Mesenchymal stem cell (in vitro differentiated cells and primary cell): ENCODE results near the gene CLEC3B.

Experiments used
- DNase-seq: peaks from one replicate; pipeline ENCODE4 v3.0.0-alpha.2; 2013
- H2AFZ ChIP-seq: one replicate; pipeline ENCODE4 v1.6.1; 2013; ENCODE audit warnings: low read depth, mild to moderate bottlenecking, control low read depth, inconsistent platforms, low read length, moderate library complexity
- H2AK5ac ChIP-seq: 2 replicates; pipeline ENCODE4 v1.6.1; 2013; ENCODE audit warnings: low read length, moderate library complexity, mild to moderate bottlenecking, inconsistent platforms; ENCODE audit not compliant: severe bottlenecking
- H2BK120ac ChIP-seq: one replicate; pipeline ENCODE4 v1.6.1; 2013; ENCODE audit warnings: low read depth, mild to moderate bottlenecking, inconsistent platforms, low read length, moderate library complexity
- H2BK12ac ChIP-seq, 2 experiments: one replicate each; pipeline ENCODE4 v1.6.1; 2013; ENCODE audit warnings: inconsistent platforms in 2 of 2, low read length in 2 of 2, mild to moderate bottlenecking in 2 of 2, moderate library complexity in 2 of 2, control low read depth in 1 of 2
- H2BK15ac ChIP-seq: one replicate; pipeline ENCODE4 v1.6.1; 2013; ENCODE audit warnings: mild to moderate bottlenecking, low read depth, inconsistent platforms; ENCODE audit not compliant: poor library complexity, severe bottlenecking
- H2BK5ac ChIP-seq: 2 replicates; pipeline ENCODE4 v1.6.1; 2013; ENCODE audit warnings: low read depth, mild to moderate bottlenecking, low read length, control low read depth, inconsistent platforms; ENCODE audit not compliant: poor library complexity, severe bottlenecking
- H3K14ac ChIP-seq, 2 experiments: one replicate each; pipeline ENCODE4 v1.6.1; 2013; ENCODE audit warnings: inconsistent platforms in 2 of 2, low read length in 2 of 2, control low read depth in 1 of 2, mild to moderate bottlenecking in 1 of 2, moderate library complexity in 1 of 2
- H3K18ac ChIP-seq, 2 experiments: one replicate each; pipeline ENCODE4 v1.6.1; 2013; ENCODE audit warnings: inconsistent platforms in 2 of 2, low read length in 2 of 2, control low read depth in 1 of 2, low read depth in 1 of 2, mild to moderate bottlenecking in 1 of 2
- H3K23ac ChIP-seq, 2 experiments: one replicate each; pipeline ENCODE4 v1.6.1; 2013; ENCODE audit warnings: inconsistent platforms in 2 of 2, low read length in 2 of 2, mild to moderate bottlenecking in 2 of 2, moderate library complexity in 2 of 2, control low read depth in 1 of 2
- H3K27ac ChIP-seq: 2 replicates; pipeline ENCODE4 v1.5.1; 2013; ENCODE audit warnings: mild to moderate bottlenecking, moderate library complexity, low read length, control low read depth, inconsistent platforms; ENCODE audit not compliant: poor library complexity, severe bottlenecking
- H3K27me3 ChIP-seq, 2 experiments: 2 replicates each; pipeline versions ENCODE4 v1.6.1 to v1.7.0; 2013; ENCODE audit warnings: low read length in 2 of 2, mild to moderate bottlenecking in 2 of 2, moderate library complexity in 2 of 2, control low read depth in 1 of 2, inconsistent platforms in 1 of 2; ENCODE audit not compliant: control insufficient read depth in 1 of 2, insufficient read depth in 1 of 2
- H3K36me3 ChIP-seq, 2 experiments: 2 replicates each; pipeline versions ENCODE4 v1.6.1 to v1.7.0; 2013; ENCODE audit warnings: low read length in 2 of 2, control low read depth in 1 of 2, inconsistent platforms in 1 of 2, low read depth in 1 of 2, mild to moderate bottlenecking in 1 of 2; ENCODE audit not compliant: insufficient read depth in 2 of 2, control insufficient read depth in 1 of 2
- H3K4ac ChIP-seq, 2 experiments: one replicate each; pipeline ENCODE4 v1.6.1; 2013; ENCODE audit warnings: inconsistent platforms in 2 of 2, low read length in 2 of 2, mild to moderate bottlenecking in 2 of 2, moderate library complexity in 2 of 2, control low read depth in 1 of 2, low read depth in 1 of 2
- H3K4me1 ChIP-seq: 2 replicates; pipeline ENCODE4 v1.6.1; 2013; ENCODE audit warnings: low read depth, low read length, control low read depth; ENCODE audit not compliant: control insufficient read depth, insufficient read depth
- H3K4me2 ChIP-seq: 2 replicates; pipeline ENCODE4 v1.6.1; 2013; ENCODE audit warnings: low read length, mild to moderate bottlenecking, inconsistent platforms; ENCODE audit not compliant: poor library complexity, severe bottlenecking
- H3K4me3 ChIP-seq, 2 experiments: 2 replicates each; pipeline versions ENCODE4 v1.5.1 to v1.7.0; 2013; ENCODE audit warnings: low read length in 2 of 2, mild to moderate bottlenecking in 2 of 2, control low read depth in 1 of 2, low read depth in 1 of 2; ENCODE audit not compliant: insufficient read depth in 1 of 2
- H3K79me1 ChIP-seq: replicated peaks from 2 replicates; pipeline ENCODE4 v1.6.1; 2013; ENCODE audit warnings: mild to moderate bottlenecking, control low read depth, low read length, inconsistent platforms; ENCODE audit not compliant: poor library complexity, severe bottlenecking
- H3K9ac ChIP-seq: 2 replicates; pipeline ENCODE4 v1.7.0; 2013; ENCODE audit warnings: mild to moderate bottlenecking, low read length, moderate library complexity
- H3K9me3 ChIP-seq: 2 replicates; pipeline ENCODE4 v1.7.0; 2013; ENCODE audit warnings: mild to moderate bottlenecking, low read length; ENCODE audit not compliant: control insufficient read depth
- H4K8ac ChIP-seq: one replicate; pipeline ENCODE4 v1.6.1; 2013; ENCODE audit warnings: inconsistent platforms, mild to moderate bottlenecking, low read length, moderate library complexity
- H4K91ac ChIP-seq: one replicate; pipeline ENCODE4 v1.6.1; 2013; ENCODE audit warnings: mild to moderate bottlenecking, low read length, inconsistent platforms
- WGBS: methylation state at CpG from one replicate; pipeline ENCODE4 v1.1.7; 2013; ENCODE audit warnings: mixed read lengths; 5-methylcytosine and 5-hydroxymethylcytosine counted together

Gene CLEC3B

DNA sequence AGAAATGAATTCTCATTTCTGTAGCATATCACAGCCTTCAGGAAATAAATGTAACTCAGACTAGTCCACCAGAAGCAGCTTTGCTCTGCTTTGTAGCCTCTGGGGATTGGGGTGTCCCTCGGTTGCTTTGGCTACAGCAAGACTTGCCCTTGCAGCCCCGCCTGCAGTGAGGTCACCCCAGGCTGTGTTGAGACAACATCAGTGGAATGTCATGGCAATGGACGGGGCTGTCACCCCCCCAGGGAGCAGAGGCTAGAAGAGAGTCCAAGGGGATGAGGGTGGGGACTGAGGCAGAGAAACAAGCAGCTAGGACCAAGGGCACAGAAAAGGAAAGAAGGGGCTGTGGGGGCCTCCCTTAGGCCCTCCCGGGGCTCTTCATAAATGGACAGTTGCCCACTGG, 854 bp downstream of the CLEC3B start:
- Histone ChIP-seq H3K27ac (no peak overlapping the region), H3K4ac (no peak overlapping the region)
- WGBS = 61% methylated on average over 4 of the region's 4 CpGs

DNA sequence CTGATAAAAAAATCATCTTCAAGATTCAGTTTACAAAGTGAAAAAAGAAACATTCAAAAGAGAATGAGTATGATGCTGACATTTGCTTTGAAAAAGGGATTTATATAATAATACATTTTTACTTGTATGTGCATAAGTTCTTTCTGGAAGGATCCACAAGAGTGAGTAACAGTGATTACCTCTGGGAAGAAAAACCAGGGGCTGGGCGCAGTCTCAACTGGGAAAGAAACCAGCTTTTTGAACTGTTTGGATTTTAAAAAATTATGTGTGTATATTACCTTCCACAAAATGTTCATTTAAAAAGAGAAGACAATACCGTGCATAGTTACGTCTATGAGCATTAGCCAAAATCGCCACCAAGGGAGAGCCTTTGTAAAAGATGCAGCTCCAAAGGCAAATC, 1.3 kb downstream of the CLEC3B start:
- peaks cover 29% of the 10 kb centered on the region for H3K4me1 ChIP-seq
- no peak overlapping the region for H3K4me2 ChIP-seq
- H3K36me3 ChIP-seq = peaks cover 0 to 4% of the 10 kb centered on the region in 2 experiments
- no peak overlapping the region for H3K18ac ChIP-seq
- no peak overlapping the region for H2BK120ac ChIP-seq
- no peak overlapping the region for H3K4ac ChIP-seq
- H3K9ac ChIP-seq = peak overlapping the region; percentile 82
- H3K9me3 ChIP-seq = no peaks in the 10 kb centered on the region
- WGBS = 94% methylated on average over 2 of the region's 4 CpGs
- H2AK5ac ChIP-seq = no peak overlapping the region
- H4K91ac ChIP-seq = no peak overlapping the region
- no peaks in the 10 kb centered on the region for H3K79me1 ChIP-seq
- DNase-seq = no peak
- no peak overlapping the region for H3K14ac ChIP-seq
- H4K8ac ChIP-seq = no peak overlapping the region
- no peak overlapping the region for H2BK12ac ChIP-seq
- H3K4me3 ChIP-seq = peak overlapping the region in 1 of 2 experiments; percentile 70
- no peaks in the 10 kb centered on the region for H3K27me3 ChIP-seq
- H2BK5ac ChIP-seq = no peak overlapping the region
- no peak overlapping the region for H3K27ac ChIP-seq
- no peak overlapping the region for H2AFZ ChIP-seq
- no peak overlapping the region for H2BK15ac ChIP-seq
- H3K23ac ChIP-seq = no peak overlapping the region

More for the DNA sequence above, 854 bp downstream of the CLEC3B start:
- no peak overlapping the region for H3K4me2 ChIP-seq
- no peaks in the 10 kb centered on the region for H3K79me1 ChIP-seq
- no peak overlapping the region for H2BK5ac ChIP-seq
- H4K91ac ChIP-seq = no peak overlapping the region
- H3K4me1 ChIP-seq = peaks cover 29% of the 10 kb centered on the region
- H2BK12ac ChIP-seq = no peak overlapping the region
- H4K8ac ChIP-seq = no peak overlapping the region
- H3K4me3 ChIP-seq = peak overlapping the region in 1 of 2 experiments; percentile 70
- H3K9ac ChIP-seq = peak overlapping the region; percentile 82
- no peak overlapping the region for H2BK120ac ChIP-seq
- DNase-seq = peak; percentile 67
- peak overlapping the region; percentile 26 for H2AK5ac ChIP-seq
- H3K23ac ChIP-seq = no peak overlapping the region
- no peak overlapping the region for H3K14ac ChIP-seq
- peaks cover 0 to 4% of the 10 kb centered on the region in 2 experiments for H3K36me3 ChIP-seq
- H2BK15ac ChIP-seq = no peak overlapping the region
- no peaks in the 10 kb centered on the region for H3K9me3 ChIP-seq
- no peak overlapping the region for H3K18ac ChIP-seq
- H3K27me3 ChIP-seq = no peaks in the 10 kb centered on the region
- no peak overlapping the region for H2AFZ ChIP-seq

DNA sequence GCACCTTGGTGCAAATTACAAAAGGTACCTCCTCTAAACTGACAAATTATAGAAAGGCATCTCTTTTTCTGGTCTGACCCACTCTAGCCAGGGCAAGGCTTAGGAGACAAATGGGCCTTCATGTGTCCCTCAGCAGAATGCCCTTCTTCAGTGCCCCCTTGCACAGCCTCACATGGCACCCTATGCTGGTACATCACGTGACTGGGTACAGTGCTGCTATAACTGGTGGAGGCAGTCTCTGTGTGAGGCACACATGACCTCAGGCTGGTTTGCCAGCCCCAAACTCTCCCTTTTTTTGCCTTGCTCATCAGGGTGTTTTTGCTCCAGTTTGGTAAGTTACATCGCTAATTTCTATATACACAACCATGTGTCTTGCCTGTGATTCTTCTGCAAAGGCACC, 3.1 kb downstream of the CLEC3B start:
- Histone ChIP-seq H3K14ac (no peak overlapping the region), H3K9ac (peak overlapping the region; percentile 39), H4K8ac (no peak overlapping the region), H2BK15ac (no peak overlapping the region), H2BK5ac (no peak overlapping the region), H2AFZ (no peak overlapping the region), H3K9me3 (no peaks in the 10 kb centered on the region), H3K27me3 (no peaks in the 10 kb centered on the region), H3K18ac (no peak overlapping the region), H3K4ac (no peak overlapping the region), H3K23ac (no peak overlapping the region), H2BK120ac (no peak overlapping the region), H3K4me2 (no peak overlapping the region), H2AK5ac (peak overlapping the region; percentile 11), H3K79me1 (no peaks in the 10 kb centered on the region), H3K36me3 (peaks cover 0 to 4% of the 10 kb centered on the region in 2 experiments), H2BK12ac (no peak overlapping the region), H4K91ac (no peak overlapping the region), H3K27ac (peak overlapping the region; percentile 59), H3K4me3 (no peak overlapping the region), H3K4me1 (peaks cover 28% of the 10 kb centered on the region)
- no peak for DNase-seq
- 86% methylated on average over 1 of the region's 2 CpGs for WGBS

DNA sequence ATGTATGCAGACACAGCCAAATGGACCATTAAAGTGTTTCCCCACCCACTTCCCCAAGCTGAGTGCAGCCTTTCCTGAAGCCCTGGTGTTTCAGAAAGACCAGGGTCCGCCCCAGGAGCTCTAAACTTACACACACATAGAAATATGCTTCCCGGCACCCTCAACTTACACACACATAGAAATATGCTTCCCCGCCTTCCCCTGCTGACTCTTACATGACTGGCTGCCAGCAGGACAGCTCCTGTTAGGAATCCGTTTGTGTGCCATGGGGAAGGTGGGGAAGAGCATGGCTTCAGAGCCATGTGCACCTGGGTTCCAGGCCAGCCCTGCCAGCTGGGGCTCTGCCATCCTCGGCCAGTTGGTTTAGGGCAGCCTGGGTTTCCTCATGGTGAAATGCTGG, 3.6 kb downstream of the CLEC3B start:
- H2BK15ac ChIP-seq = no peak overlapping the region
- H3K27ac ChIP-seq = peak overlapping the region; percentile 59
- H2AFZ ChIP-seq = no peak overlapping the region
- no peak overlapping the region for H3K4ac ChIP-seq
- peak overlapping the region; percentile 40 for H2AK5ac ChIP-seq
- 85% methylated on average over 4 of the region's 5 CpGs for WGBS
- H3K4me3 ChIP-seq = no peak overlapping the region
- H3K23ac ChIP-seq = no peak overlapping the region
- H3K9me3 ChIP-seq = no peaks in the 10 kb centered on the region
- no peaks in the 10 kb centered on the region for H3K27me3 ChIP-seq
- H4K91ac ChIP-seq = no peak overlapping the region
- peaks cover 28% of the 10 kb centered on the region for H3K4me1 ChIP-seq
- no peak for DNase-seq
- H2BK5ac ChIP-seq = peak overlapping the region; percentile 19
- H3K36me3 ChIP-seq = peaks cover 0 to 4% of the 10 kb centered on the region in 2 experiments
- no peak overlapping the region for H3K18ac ChIP-seq
- H2BK120ac ChIP-seq = no peak overlapping the region
- H2BK12ac ChIP-seq = no peak overlapping the region
- no peak overlapping the region for H3K4me2 ChIP-seq
- no peak overlapping the region for H3K14ac ChIP-seq
- H3K79me1 ChIP-seq = no peaks in the 10 kb centered on the region
- no peak overlapping the region for H4K8ac ChIP-seq
- H3K9ac ChIP-seq = peak overlapping the region; percentile 39
